Keratinocyte (primary cell): ENCODE results near the gene LIN7A.

Source experiments
- CTCF ChIP-seq, 3 experiments: IDR thresholded peaks in 1 of 3; conservative IDR thresholded peaks in 1 of 3; optimal IDR thresholded peaks in 1 of 3; 2 replicates in 2 of 3; 3 replicates in 1 of 3; pipeline versions ENCODE3 to v1.5.1; 2011; ENCODE audit warnings: low read length in 3 of 3, mild to moderate bottlenecking in 3 of 3, moderate library complexity in 2 of 3, control low read depth in 1 of 3, inconsistent platforms in 1 of 3; ENCODE audit not compliant: insufficient read depth in 2 of 3; ENCODE audit errors: extremely low read depth in 1 of 3
- EZH2 ChIP-seq: IDR thresholded peaks from one replicate; pipeline ENCODE4 v1.6.1; 2012; ENCODE audit warnings: inconsistent platforms, mild to moderate bottlenecking, low read length, moderate library complexity

DNA sequence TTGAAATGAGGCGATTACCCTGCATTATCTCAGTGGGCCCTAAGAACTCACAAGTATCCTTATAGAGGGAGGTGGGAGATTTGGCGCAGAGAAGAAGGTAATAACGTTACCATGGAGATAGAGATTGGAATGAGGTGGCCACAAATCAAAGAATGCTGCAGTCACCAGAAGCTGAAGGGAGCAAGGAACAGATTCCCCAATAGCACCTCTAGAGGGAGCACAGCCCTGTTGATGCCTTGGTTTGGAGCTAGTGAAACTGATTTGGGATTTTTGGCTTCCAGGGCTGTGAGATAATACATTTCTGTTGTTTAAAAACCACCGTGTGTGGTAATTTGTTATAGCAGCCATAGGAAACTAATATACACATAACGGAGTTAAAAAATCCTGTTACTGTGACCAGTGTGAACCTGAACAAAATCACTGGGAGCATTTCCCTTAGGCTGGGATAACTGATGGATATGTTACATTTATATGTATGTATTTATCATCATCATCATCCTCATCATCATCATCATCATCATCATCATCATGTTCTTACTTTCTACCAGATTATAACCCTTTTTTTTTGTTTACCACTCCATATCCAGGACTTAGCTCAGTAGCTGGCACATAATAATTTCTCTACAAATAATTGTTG, 100.3 kb downstream of the LIN7A start:
- TF ChIP-seq CTCF (optimal IDR thresholded peaks at IDR 0.05 in 1 of 3, IDR thresholded peaks at IDR 0.05 in 1 of 3, conservative IDR thresholded peaks at IDR 0.05 in 1 of 3; ENCODE audit: extremely low read depth in 1 of 3, insufficient read depth in 2 of 3, low read length in 3 of 3) (peak; percentile 73 to 86 (median 82)), EZH2 (no peak)
